Fibroblast of lung (primary cell): ENCODE measurements around the gene THEM5.

Experiments
- EZH2 ChIP-seq: IDR thresholded peaks from 2 replicates; pipeline ENCODE4 v1.5.1; 2012; ENCODE audit warnings: low read length, control low read depth, mild to moderate bottlenecking; ENCODE audit errors: missing control alignments
- TF ChIP-seq, protein P1 (sequence below), 2 donors: IDR thresholded peaks in 1 of 2; conservative IDR thresholded peaks in 1 of 2; 1 replicate in 1 of 2; 2 replicates in 1 of 2; pipeline ENCODE4 v1.5.1; 2011 to 2012; ENCODE audit warnings: low read length in 2 of 2, control low read depth in 1 of 2, inconsistent platforms in 1 of 2, low read depth in 1 of 2, mild to moderate bottlenecking in 1 of 2

DNA sequence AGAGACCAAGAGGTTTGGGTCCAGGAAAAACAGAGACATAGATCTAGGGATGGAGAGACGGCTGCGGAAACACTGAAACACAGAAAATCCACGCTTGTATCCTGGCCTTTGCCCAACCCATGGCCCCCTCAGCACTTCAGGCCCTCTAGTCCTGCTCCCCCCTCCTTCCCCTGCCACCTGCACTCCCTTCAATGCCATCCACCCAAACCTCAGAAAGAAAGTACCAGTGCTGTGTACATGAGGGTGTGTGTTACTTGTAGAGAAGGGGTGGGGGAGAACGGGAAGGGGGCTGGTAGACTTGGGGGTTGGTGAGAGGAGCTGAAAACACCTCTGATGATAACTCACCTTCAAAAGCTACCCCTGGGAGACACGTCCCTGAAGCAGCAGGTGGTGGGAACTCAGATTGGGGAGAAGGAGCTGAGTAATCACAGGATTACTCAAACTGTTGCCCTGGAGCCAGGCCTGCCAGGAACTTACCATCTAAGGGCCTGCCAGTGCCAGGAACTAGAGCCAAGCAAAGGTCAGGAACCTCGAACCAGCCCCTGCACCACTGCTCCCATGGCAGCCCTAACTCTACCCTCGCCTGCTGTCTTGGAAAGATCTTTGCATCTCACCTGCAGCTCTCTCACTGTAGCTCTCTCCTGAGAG lies 33.4 kb downstream of the THEM5 start:
- TF ChIP-seq, protein P1, sequence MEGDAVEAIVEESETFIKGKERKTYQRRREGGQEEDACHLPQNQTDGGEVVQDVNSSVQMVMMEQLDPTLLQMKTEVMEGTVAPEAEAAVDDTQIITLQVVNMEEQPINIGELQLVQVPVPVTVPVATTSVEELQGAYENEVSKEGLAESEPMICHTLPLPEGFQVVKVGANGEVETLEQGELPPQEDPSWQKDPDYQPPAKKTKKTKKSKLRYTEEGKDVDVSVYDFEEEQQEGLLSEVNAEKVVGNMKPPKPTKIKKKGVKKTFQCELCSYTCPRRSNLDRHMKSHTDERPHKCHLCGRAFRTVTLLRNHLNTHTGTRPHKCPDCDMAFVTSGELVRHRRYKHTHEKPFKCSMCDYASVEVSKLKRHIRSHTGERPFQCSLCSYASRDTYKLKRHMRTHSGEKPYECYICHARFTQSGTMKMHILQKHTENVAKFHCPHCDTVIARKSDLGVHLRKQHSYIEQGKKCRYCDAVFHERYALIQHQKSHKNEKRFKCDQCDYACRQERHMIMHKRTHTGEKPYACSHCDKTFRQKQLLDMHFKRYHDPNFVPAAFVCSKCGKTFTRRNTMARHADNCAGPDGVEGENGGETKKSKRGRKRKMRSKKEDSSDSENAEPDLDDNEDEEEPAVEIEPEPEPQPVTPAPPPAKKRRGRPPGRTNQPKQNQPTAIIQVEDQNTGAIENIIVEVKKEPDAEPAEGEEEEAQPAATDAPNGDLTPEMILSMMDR (conservative IDR thresholded peaks at IDR 0.05 in 1 of 2, IDR thresholded peaks at IDR 0.05 in 1 of 2; ENCODE audit: low read depth in 1 of 2, low read length in 2 of 2), result no peak
- TF ChIP-seq EZH2, result no peak
